Measurements from ENCODE around the gene CCDC149.

Gene CCDC149

DNA sequence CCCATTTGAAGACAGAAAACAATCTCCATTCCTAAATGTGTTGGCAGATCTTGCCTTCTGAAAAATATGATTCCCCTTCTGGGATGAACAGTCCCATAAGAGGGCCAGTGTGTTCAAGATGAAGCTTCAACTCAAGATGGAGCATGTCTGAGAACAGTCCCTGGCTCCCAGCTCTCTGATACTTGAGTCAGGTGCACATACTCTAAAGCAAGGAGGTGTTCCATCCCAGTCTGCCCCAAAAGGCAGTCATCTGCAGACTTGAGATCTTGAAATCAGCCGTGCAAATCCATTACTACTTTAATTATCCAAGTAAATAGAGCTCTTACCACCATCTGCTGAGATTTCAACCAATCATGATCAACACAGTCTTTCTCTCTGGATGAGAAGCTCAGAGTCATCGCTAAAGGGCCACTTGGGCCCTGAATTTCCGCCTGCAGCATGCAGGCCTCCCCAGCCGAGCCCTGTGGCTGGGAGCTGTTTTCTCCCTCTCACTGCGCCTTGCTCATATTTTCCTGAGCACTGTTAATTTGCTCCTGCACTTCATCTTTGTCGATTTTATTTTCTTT lies 22.2 kb downstream of the CCDC149 start:
- TF ChIP-seq ZFX (IDR thresholded peaks at IDR 0.05): no peak
- TF ChIP-seq, protein P1, sequence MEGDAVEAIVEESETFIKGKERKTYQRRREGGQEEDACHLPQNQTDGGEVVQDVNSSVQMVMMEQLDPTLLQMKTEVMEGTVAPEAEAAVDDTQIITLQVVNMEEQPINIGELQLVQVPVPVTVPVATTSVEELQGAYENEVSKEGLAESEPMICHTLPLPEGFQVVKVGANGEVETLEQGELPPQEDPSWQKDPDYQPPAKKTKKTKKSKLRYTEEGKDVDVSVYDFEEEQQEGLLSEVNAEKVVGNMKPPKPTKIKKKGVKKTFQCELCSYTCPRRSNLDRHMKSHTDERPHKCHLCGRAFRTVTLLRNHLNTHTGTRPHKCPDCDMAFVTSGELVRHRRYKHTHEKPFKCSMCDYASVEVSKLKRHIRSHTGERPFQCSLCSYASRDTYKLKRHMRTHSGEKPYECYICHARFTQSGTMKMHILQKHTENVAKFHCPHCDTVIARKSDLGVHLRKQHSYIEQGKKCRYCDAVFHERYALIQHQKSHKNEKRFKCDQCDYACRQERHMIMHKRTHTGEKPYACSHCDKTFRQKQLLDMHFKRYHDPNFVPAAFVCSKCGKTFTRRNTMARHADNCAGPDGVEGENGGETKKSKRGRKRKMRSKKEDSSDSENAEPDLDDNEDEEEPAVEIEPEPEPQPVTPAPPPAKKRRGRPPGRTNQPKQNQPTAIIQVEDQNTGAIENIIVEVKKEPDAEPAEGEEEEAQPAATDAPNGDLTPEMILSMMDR (conservative IDR thresholded peaks at IDR 0.05): no peak

DNA sequence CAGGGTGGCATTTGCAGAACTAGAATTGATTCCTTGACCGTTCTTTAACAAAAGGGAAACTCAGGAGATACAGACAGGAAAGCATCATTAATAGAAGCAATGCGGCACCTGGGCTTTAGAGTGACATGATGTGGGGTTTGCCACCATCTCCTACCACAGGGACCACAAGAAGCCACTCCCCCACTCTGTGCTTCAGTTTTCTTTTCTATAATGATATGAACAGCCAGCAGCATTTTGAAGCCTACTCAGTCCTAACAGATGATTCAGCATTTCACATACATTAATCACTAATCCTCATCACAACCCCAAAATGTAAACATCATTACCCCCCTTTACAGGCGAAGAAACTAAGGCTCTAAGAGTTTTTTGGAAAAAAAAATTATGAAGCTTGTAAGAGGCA lies 22.9 kb downstream of the CCDC149 start:
- no peak for TF ChIP-seq ZFX (IDR thresholded peaks at IDR 0.05)
- TF ChIP-seq, protein P1 (conservative IDR thresholded peaks at IDR 0.05): no peak
- no peak overlapping the region for H3K27ac ChIP-seq

More for the DNA sequence above, 22.2 kb downstream of the CCDC149 start:
- no peak overlapping the region for H3K27ac ChIP-seq

DNA sequence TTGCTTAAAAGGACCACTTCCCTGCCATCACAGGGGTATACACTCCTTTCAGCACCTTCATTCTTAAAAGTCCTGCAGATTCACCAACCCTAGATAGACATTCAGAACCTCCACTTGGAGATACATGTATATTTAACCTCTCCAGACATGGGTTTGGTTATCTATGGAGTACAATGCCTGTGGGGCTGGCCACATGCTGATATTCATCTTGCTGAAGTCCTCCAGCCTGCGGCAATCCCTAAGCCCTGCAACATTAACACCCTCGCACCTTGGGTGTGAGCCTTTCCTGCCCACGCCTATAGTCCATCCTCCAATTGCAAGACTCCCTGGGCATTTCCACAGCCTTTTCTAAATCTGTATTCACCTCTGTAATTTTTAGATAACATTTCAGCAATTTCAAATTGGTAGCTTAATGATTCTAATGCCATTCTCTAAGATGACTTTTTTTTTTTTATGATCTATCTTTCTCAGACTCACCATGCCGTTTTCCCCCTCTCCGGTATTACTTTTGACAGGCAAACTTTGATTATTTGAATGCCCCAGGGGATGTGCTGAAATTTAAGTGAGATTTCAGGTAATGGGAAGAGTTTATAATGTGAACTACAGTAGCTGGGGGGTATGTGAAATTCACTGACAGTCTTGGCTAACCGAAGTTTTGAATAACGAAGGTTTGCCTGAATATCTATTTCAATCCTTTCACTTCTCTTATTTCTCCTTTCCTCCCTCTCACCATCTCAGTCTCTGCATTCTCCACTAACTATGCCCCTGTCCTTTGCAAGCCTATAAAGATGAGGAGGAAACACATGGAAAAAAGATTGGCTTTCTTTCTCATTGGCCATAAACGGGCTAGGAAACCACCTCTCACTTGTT lies 24.1 kb downstream of the CCDC149 start:
- TF ChIP-seq, protein P1 (conservative IDR thresholded peaks at IDR 0.05): no peak
- no peak for TF ChIP-seq ZFX (IDR thresholded peaks at IDR 0.05)
- H3K27ac ChIP-seq: no peak overlapping the region

DNA sequence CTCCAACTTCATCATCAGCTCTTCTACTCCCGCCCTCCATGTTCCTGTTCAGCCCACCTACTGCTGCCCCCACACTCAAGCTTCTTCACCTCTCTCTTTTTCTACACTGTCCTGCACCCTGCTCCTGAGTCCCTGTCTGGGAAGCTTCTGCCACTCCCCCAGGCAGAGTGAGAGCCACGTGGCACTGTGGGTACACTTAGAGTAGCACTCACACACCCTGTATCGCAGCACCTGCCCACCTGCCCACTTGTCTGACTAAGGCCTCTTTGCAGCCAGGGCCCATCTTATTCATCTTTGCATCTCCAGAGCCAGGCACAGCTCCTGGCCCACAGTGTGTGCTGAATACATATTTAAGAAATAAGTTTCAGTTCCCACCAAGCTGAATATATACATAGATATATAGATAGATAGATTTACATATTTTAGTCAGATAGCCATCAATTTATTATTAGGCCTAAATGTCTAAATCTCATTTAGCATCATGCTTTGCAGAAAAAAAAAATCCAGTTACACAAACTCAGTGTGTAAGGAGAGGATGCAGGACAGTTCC lies 24.9 kb downstream of the CCDC149 start:
- no peak overlapping the region for H3K27ac ChIP-seq
- TF ChIP-seq ZFX (IDR thresholded peaks at IDR 0.05): no peak
- TF ChIP-seq, protein P1 (conservative IDR thresholded peaks at IDR 0.05): no peak

DNA sequence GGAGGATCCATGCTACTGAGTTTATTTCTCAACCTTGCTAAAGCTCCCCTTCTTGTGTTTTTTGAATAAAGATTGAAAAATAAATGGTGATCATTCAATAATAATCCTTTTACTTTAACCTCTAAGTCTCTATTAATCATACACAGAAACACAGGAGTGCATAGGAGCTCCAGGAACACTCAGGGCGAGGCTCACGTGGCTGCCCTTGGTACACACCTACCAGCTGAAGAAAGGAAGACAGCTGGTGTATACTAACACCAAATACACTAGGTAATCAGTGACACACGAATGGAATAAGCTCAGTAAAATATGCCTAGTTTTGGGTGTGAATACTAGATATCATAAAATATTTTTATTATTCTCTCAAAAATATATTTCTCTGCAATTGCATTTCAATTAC lies 26.2 kb downstream of the CCDC149 start:
- TF ChIP-seq, protein P1 (conservative IDR thresholded peaks at IDR 0.05): no peak
- TF ChIP-seq ZFX (IDR thresholded peaks at IDR 0.05): no peak
- H3K27ac ChIP-seq: no peak overlapping the region

DNA sequence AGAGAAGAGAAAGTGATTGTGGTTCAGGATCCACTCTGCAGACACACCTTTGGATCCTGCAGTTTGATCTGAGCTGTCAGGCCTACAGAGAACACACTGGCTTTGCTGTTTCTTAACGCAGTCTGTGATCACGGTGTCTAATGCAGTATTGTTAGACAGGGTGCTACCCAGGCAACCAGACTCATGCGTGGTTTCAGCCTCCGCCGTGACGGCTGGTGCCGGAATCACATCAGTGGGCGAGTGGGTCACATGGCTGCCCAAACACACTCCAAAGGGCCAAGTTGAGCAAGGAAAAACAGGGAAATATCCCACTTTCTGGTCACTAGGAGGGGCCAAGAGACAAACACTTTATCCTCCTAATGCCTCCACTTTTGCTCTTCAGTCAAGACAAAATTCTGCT lies 27.5 kb downstream of the CCDC149 start:
- no peak overlapping the region for H3K27ac ChIP-seq
- TF ChIP-seq, protein P1 (conservative IDR thresholded peaks at IDR 0.05): no peak
- no peak for TF ChIP-seq ZFX (IDR thresholded peaks at IDR 0.05)

DNA sequence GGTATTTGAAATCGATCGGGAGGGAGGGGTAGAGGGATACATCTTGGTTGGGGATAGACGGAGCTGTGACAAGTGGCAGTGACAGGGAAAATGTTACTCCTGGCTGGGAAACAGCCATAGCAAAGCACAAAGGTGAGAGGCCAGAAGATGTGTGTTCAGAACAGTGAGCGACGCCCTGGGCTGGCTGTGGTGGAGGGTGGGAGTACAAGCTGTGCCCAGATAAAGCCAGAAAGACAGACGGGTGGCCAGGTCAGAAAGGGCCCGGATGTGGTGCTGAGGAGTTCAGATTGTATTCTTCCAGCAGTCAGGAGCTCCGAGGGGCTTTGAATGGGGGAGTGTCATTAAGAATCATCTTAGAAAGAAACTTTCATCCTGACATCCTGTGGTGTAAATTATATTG lies 27.9 kb downstream of the CCDC149 start:
- H3K27ac ChIP-seq: no peak overlapping the region
- no peak for TF ChIP-seq ZFX (IDR thresholded peaks at IDR 0.05)
- TF ChIP-seq, protein P1 (conservative IDR thresholded peaks at IDR 0.05): no peak
